HG03060 (cell line): ENCODE results near the gene RASSF10.
"Not testable (repeated sequence)": the region's sequence is repeated elsewhere in the genome, so short reads cannot be mapped to it uniquely, and the experiment has no call there.

ENCODE experiments used
- ATAC-seq: cut with Tn5 transposase; IDR thresholded peaks from one replicate; pipeline ENCODE4 v1.9.1; 2021; ENCODE audit warnings: low read depth, moderate number of reproducible peaks; ENCODE audit not compliant: unreplicated experiment

The RASSF10 gene

DNA sequence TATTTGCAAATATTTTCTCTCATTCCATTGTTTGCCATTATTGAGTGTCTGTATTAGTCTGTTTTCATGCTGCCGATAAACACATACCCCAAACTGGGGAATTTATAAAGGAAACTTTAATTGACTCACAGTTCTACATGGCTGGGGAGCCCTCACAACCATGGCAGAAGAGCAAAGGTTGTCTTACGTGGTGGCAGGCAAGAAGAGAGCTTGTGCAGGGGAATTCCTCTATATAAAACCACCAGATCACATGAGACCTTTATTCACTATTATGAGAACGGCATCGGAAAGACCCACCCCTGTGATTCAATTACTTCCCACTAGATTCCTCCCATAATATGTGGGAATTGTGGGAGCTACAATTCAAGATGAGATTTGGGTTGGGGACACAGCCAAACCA is 10.2 kb downstream of the RASSF10 start:
- ATAC-seq, result no peak

DNA sequence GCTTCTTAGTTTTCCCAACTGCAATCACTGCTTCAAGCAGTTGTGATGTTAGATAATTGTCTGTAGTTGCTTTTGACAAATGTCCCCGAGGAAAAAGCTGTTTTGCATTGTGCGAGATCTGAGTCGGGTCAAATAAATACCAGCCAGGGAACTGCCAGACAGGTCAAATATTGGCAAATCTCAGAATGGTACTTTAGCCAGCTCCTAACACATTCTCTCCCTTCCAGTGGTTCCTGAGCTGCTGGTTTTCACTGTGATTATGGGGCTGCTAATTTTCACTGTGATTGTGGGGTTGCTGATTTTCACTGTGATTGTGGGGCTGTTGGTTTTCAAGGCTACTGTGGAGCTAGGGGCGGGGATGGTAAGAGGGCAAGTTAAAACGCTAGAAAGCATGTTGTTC is 14.3 kb downstream of the RASSF10 start:
- no peak for ATAC-seq

DNA sequence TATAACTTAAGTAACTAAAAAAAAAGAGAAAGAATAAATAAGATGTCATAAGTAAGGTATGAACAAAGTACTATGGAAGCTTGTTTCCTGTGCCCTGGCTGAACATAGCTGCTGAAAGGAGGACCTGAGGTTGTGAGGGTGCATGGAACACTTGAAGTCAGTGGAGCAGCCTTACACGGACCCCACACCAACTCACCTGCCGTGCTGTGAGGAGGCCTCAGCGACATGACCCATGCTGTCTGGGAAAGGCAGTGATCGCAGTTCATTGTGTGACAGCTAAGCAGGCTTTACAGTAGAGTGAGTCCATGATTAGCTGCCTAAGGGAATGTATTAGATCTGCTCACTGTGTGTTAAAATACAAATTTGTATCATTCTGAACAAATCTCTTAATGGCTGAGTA is 17.6 kb downstream of the RASSF10 start:
- no peak for ATAC-seq

DNA sequence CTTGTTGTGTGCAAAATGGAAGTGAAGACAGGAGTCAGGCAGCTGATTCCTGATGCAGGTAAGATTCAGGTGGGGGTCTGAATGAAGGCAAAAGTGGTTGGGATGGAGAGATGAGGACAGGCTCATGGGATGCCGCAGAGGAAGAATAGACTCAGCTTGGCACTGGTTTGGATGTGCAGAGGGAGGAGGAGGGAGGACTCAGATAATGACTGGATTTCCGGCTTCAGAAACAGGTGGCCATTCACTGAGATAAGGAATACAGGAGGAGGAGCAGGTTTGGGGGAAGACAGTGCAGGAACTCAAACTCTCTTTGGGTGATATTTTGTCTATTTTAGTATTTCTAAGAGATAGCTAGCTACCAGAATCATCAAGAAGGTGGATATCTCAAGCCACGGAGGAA is 19.2 kb downstream of the RASSF10 start:
- ATAC-seq, result no peak

- ATAC-seq, result no peak
Measured at GRCh38 chr11:13029872-13030271, 20.8 kb downstream of the RASSF10 start.

DNA sequence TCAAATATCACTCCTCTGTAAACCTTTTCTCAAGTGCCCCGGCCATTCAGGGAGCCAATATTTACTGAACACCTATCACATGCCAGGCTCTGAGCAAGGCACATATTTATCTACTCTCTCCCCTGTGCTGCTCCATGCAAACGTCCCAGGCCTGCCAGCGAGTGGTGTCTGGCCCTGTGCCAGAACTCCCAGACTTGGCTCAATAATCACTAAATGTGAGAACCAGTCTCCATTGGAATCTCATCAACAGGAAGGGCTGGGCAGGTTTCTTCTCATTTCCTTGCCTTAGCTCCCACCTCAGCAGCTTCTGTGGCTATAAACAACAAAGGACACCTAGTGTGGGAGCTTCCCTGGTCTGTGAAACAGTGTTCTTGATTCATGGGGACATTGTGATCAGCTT is 21.7 kb downstream of the RASSF10 start:
- no peak for ATAC-seq

DNA sequence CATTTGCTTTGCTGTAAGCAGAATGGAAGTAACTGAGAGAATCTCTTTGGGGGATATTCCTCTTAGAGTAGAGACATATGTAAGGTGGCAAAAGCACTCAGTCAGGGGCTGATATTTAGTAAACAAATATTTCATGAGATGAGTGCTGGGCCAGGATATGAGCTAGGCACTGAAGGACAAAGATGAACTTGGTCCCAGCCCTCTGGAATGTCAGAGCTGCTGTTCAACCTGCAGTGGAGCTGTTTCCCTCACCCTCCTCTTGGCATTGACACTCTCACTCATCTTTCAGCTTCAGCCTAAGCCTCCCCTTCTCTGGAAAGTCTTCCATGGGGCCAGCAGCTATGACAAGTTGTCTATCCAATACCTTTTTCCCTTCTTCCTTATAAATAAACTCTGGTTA is 22.2 kb downstream of the RASSF10 start:
- ATAC-seq, result no peak

GRCh38 chr11:13033760-13034533 is 24.8 kb downstream of the RASSF10 start:
- no peak for ATAC-seq

DNA sequence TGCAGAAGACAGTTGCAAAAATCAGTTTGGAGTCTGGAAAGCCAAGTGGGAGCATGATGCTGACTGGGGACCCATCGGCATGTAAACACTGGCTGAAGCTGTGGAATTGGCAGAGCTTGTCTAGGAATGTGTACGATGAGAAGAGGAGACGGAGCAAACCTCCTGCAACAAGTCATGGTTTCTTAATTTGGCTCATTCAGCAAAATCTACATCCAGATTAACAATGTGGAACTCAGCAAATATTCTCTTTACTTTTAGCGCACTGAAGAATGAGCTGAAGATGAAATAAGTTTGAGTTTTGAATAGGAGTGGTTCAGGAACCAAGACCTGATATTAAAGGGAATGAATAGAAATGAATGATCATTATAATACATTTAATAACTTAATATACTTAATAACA is 26.6 kb downstream of the RASSF10 start:
- no peak for ATAC-seq

- no peak for ATAC-seq
Measured at GRCh38 chr11:13036235-13036634, 27.1 kb downstream of the RASSF10 start.

DNA sequence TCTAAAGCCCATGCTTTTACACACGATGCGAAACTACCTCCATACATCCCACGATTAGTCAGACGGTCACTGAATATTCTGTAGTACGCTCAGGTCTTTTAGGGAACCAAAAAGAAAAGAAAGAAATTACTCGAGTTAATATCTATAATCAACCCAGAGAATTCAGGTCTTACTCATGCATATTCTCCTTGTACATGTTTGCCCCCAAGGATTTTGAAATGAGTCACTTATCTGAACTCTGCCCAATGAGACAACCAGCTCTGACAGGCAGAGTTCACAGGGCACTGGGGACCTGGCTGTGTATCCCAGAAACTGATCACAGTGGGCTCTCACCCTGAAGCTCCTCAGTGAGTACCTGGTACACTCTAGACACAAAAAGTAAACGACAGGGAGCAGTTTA is 29.2 kb downstream of the RASSF10 start:
- ATAC-seq, result no peak

GRCh38 chr11:13039126-13039525 is 30.0 kb downstream of the RASSF10 start:
- ATAC-seq, result no peak

DNA sequence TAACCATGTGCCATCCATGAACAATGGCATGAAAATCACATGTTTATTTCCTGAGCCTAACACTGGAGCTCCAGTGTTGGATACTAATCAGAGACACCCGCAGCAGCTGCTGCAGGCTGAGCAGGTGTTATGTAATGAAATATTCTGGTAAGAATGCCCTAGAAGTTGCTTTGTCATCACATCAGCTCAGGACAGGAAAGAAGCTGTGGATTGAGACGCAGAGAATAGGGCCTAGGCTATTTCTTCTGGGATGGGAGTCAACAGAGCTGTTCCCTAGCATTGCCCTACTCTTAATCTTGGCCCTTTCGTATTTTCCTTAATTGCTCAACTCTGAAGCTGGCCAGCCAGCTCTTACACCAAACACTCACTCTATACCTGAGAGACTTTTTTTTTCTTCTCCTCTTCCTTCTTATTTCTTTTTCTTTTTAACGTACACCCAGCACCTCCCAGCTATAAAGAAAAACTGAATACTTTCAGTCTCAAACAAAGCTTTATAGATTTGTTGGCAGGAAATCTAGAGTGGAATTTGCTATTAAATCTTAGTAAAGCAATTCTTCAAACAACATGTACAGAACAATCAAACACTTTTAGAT is 31.9 kb downstream of the RASSF10 start:
- ATAC-seq, result no peak

- ATAC-seq, result no peak
Measured at GRCh38 chr11:13042873-13043342, 33.8 kb downstream of the RASSF10 start.

DNA sequence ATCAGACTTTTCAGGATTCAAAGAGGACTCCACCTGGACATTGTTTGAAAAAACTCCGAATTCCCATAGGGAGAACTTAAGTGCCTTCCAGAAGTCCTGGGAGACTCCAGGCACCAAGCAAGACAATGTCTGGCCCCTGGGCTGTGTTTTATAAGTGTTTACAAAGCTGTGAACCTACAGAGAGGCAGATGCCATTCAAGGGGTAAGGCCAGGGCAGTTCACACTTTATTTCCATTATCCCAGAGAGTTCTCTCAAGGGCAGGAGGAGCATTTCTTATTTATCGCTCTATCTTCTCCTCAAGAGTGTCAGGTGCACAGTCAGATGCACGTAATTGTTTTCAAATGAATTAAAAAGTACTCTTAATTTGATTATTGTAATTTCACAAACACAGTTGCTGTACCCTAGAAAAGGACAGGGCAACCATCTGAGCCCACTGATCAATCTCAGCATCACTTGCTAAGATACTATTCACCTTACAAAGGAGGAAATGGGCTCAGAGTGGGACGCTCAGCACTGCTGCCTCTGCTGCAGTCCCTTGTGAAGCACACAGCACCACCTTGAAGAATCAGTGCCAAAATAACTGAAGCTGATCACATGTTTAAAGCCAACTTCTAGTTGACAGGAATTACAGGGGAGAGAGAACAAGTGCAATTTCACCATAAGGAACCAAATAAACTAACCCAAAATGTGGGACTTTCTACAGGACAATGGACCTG is 35.0 kb downstream of the RASSF10 start:
- ATAC-seq, result no peak

DNA sequence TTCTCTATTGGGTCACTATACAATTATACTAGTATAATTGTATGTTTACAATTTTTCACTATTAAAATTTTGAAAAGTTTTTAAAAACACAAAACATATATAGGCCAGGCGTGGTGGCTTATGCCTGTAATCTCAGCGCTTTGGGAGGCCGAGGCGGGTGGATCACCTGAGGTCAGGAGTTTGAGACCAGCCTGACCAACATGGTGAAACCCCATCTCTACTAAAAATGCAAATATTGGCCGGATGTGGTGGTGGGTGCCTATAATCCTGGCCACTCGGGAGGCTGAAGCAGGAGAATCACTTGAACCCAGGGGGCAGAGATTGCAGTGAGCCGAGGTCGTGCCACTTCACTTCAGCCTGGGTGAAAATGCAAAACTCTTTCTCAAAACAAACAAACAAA is 36.0 kb downstream of the RASSF10 start:
- not testable (repeated sequence) for ATAC-seq

DNA sequence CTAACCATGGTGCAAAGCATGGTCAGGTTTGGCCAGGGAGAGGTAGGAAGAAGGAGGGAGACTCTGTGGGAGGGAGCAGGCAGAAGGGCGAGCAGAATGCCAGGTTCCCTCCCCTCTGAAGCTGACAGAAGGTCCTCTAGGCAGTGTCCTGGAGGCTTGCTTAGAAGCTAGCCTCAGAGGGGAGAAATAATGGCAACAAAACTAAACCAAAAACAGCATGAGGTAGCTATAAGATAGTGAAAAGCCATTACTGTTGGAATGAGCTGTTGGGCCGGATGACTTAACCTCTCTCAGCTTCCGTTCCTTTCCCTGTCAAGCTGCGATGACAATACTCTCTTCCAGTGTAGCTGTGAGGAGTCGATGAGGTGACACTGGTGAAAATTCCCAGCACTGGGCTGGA is 36.6 kb downstream of the RASSF10 start:
- no peak for ATAC-seq

GRCh38 chr11:13046637-13047570 is 37.8 kb downstream of the RASSF10 start:
- ATAC-seq, result no peak

DNA sequence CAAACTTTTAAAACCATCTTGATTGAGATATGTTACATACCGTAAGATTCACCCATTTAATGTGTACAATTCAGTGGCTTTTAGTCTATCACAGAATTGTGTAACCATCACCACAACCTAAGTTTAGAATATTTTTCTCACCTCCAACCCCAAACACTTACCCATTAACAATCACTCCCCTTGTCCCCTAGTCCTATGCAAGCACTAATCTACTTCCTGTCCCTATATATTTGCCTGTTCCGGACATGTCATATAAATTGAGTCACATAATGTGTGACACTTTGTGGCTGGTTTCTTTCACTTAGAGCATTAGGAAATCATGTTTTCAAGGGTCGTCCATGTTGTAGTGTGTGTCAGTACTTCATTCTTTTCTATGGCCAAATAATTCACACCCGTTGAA is 38.8 kb downstream of the RASSF10 start:
- no peak for ATAC-seq

DNA sequence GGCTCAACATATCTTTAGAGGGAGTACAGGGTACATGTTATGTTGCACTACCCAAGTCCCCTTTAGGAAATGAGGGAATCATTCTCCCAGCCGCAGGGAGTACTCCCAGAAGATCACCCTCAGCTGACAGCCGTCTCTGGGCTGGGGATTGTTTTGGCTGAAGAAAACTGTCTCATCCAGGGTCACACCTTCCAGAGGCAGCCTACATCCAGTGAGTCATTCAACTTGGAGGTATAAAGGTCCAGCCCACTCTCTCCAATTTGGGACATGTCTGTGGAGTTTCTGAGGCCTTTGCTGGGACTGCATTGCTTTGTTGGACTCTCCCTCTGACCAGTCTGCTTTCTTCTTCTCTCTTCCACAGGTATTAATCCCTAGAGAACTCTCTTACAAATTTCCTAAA is 42.1 kb downstream of the RASSF10 start:
- no peak for ATAC-seq
